Measurements from ENCODE around the gene HIP1. TPM values are rescaled to one million over a fixed set of nuclear protein-coding genes. Genes with fewer than 3 reads are reported as not detected.

The HIP1 gene
- total RNA-seq, 1 experiment from 2014 or later, result 43.3 TPM

- BruUV-seq (replicated peaks), result no TSS peak
- CTCF ChIA-PET, result no interaction called here
- intact Hi-C loops (cut with micrococcal nuclease; ENCODE audit: unreplicated experiment), result no loop called here
- ATAC-seq (no peak), DNase-seq (ENCODE audit: low read depth, low spot score) (no peak)
- no peak overlapping the region for H3K4me3 ChIP-seq (ENCODE audit: low read depth in 2 of 2, low read length in 2 of 2)
- no peaks in the 10 kb centered on the region for H3K27me3 ChIP-seq (ENCODE audit: control insufficient read depth, insufficient read depth, low read length)
- POLR2A ChIA-PET, result no interaction called here
- no peaks in the 10 kb centered on the region for H3K36me3 ChIP-seq (ENCODE audit: control insufficient read depth, insufficient read depth, low read length)
- no peaks in the 10 kb centered on the region for H3K4me1 ChIP-seq (ENCODE audit: control insufficient read depth, insufficient read depth, low read length)
- H3K9me3 ChIP-seq (ENCODE audit: control insufficient read depth, insufficient read depth, low read depth, low read length), result 0 out of 2 replicates have a peak, but pooled peaks cover 4% of the 10 kb centered on the region
- in situ Hi-C loops (cut with HindIII; ENCODE audit: low pct_unique_long_range_greater_than_20kb, low sequenced_read_pairs), result no loop called here
- H3K27ac ChIP-seq (ENCODE audit: low read length), result no peak overlapping the region
- TF ChIP-seq TCF7L2 (IDR thresholded peaks at IDR 0.05; ENCODE audit: low read depth, low read length), result no peak
- no peak for TF ChIP-seq SIN3A (IDR thresholded peaks at IDR 0.05; ENCODE audit: borderline replicate concordance, insufficient read depth, low read depth, low read length)
- TF ChIP-seq, protein P1, sequence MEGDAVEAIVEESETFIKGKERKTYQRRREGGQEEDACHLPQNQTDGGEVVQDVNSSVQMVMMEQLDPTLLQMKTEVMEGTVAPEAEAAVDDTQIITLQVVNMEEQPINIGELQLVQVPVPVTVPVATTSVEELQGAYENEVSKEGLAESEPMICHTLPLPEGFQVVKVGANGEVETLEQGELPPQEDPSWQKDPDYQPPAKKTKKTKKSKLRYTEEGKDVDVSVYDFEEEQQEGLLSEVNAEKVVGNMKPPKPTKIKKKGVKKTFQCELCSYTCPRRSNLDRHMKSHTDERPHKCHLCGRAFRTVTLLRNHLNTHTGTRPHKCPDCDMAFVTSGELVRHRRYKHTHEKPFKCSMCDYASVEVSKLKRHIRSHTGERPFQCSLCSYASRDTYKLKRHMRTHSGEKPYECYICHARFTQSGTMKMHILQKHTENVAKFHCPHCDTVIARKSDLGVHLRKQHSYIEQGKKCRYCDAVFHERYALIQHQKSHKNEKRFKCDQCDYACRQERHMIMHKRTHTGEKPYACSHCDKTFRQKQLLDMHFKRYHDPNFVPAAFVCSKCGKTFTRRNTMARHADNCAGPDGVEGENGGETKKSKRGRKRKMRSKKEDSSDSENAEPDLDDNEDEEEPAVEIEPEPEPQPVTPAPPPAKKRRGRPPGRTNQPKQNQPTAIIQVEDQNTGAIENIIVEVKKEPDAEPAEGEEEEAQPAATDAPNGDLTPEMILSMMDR (IDR thresholded peaks at IDR 0.05), result no peak
- no peak for TF ChIP-seq REST (IDR thresholded peaks at IDR 0.05; ENCODE audit: insufficient read depth in 1 of 2, low read depth in 2 of 2, low read length in 1 of 2)
These were observed 110.7 kb downstream of the HIP1 start for GRCh38 chr7:75628055-75628454.

- H3K4me1 ChIP-seq (ENCODE audit: control insufficient read depth, insufficient read depth, low read length), result no peaks in the 10 kb centered on the region
- H3K9me3 ChIP-seq (ENCODE audit: control insufficient read depth, insufficient read depth, low read depth, low read length), result 0 out of 2 replicates have a peak, but pooled peaks cover 4% of the 10 kb centered on the region
- CTCF ChIA-PET, result no interaction called here
- DNase-seq (ENCODE audit: low read depth, low spot score) (no peak), ATAC-seq (no peak)
- TF ChIP-seq, protein P1 (IDR thresholded peaks at IDR 0.05), result no peak
- no peak for TF ChIP-seq SIN3A (IDR thresholded peaks at IDR 0.05; ENCODE audit: borderline replicate concordance, insufficient read depth, low read depth, low read length)
- no peak for TF ChIP-seq TCF7L2 (IDR thresholded peaks at IDR 0.05; ENCODE audit: low read depth, low read length)
- no peak for TF ChIP-seq REST (IDR thresholded peaks at IDR 0.05; ENCODE audit: insufficient read depth in 1 of 2, low read depth in 2 of 2, low read length in 1 of 2)
- TF ChIP-seq POLR2AphosphoS5 (IDR thresholded peaks at IDR 0.05; ENCODE audit: low read depth, low read length), result no peak
- H3K27me3 ChIP-seq (ENCODE audit: control insufficient read depth, insufficient read depth, low read length), result no peaks in the 10 kb centered on the region
- H3K27ac ChIP-seq (ENCODE audit: low read length), result no peak overlapping the region
- H3K4me3 ChIP-seq (ENCODE audit: low read depth in 2 of 2, low read length in 2 of 2), result no peak overlapping the region
- BruUV-seq (replicated peaks), result no TSS peak
- no peaks in the 10 kb centered on the region for H3K36me3 ChIP-seq (ENCODE audit: control insufficient read depth, insufficient read depth, low read length)
- intact Hi-C loops (cut with micrococcal nuclease; ENCODE audit: unreplicated experiment), result no loop called here
- in situ Hi-C loops (cut with HindIII; ENCODE audit: low pct_unique_long_range_greater_than_20kb, low sequenced_read_pairs), result no loop called here
- POLR2A ChIA-PET, result no interaction called here
These were observed 111.8 kb downstream of the HIP1 start for GRCh38 chr7:75626954-75627353.
